ENCODE measurements around the gene NKX2-4. TPM values are rescaled to one million over a fixed set of nuclear protein-coding genes. Genes with fewer than 3 reads are reported as not detected.

The NKX2-4 gene
- total RNA-seq, 1 donor from 2014 or later = not detected

DNA sequence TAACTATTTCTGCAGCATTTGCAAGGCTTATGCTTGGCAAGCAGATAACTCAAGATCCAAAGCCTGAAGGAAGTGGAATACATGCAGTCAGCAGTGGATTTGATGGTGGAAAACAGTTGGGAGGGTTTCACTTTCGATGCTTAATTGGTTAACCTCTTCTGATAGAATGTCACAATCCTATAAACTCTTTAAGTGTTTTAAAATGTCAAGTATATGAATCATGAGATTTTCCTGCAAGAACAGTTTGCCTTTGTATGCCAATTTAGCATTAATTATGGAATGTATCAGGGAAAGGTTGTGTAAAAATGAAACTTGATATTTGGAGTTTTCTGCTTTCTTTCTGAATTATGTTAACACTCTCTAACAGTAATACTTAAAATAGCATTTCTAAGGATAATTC lies 36.6 kb downstream of the NKX2-4 start:
- peak; percentile 18 for DNase-seq (ENCODE audit: low read depth)

DNA sequence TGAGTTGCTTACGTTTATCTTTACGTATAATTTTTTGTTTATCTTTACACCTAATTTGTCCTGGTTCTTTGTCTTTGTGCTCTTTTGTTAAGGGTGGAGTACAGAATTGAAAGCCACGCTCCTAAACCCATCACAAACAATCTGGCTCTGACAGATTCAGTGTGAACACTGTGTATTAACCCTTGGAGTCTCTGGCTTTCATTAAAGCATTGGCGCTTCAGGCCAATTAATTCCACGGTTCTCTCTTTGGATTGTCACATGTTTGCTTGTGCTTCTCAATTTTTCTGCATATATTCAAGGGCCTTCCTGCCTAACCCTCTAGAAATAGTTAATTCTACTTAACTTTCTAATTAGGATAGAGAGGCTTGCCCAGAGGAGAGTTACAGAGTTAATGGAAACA lies 38.6 kb downstream of the NKX2-4 start:
- DNase-seq (ENCODE audit: low read depth) = no peak

GRCh38 chr20:21357844-21358243 lies 39.5 kb downstream of the NKX2-4 start:
- peak; percentile 47 for DNase-seq (ENCODE audit: low read depth)

DNA sequence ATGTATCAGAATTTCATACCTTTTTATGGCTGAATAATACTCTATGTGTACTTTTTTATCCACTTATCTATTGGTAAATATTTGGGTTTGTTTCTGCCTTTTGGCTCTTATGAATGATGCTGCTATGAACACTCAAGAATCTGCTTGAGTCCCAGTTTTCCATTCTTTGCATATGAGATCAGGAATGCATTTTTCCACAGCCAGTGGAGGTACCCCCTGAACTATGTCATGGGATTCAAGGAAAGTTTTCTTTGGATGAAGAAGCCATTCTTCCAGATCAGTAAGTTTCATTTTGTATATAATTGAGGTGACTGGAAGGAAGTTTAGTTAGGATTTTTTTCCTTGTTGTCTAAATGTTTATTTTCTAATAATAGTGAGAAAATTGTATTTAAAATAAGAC lies 40.9 kb downstream of the NKX2-4 start:
- no peak for DNase-seq (ENCODE audit: low read depth)

DNA sequence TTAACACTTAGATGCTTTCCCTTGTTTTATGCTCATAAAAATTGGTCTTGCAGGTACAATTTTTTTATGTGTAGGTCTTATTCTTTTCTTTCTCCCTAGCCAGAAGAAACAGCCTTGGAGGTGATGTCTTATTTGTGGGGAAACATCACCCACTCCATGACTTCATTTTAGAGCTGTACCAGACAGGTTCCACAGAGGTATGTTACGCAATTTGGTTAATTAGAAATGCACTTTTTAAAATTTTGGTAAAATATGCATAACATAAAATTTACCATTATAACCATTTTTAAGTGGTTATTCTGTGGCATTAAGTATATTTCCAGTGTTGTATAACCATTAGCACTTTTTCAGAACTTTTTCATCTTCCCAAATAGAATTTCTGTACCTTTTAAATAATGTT lies 41.3 kb downstream of the NKX2-4 start:
- no peak for DNase-seq (ENCODE audit: low read depth)

DNA sequence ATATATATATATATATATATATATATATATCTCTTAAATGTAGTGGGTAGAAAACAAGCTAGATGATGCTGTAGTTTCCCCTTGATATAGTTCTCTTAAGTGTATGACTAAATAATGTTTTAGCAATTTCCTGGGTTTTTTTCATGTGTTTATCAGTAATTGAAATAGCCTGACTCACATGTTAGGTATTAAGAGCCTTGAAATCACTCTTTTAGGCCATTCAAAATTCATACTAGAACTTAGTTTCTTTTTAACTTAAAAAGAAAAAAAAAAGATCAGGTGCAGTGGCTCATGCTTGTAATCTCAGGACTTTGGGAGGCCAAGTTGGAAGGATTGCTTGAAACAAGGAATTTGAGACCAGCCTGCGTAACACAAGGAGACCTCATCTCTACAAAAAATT lies 44.1 kb downstream of the NKX2-4 start:
- peak; percentile 88 for DNase-seq (ENCODE audit: low read depth)

- peak; percentile 22 for DNase-seq (ENCODE audit: low read depth)
Measured at GRCh38 chr20:21352703-21353102, 44.6 kb downstream of the NKX2-4 start.

Other genes starting within 250 kb of the NKX2-4 start
- 135 and 156 TPM in 2 replicates for gene XRN2, start 94.2 kb downstream of the NKX2-4 start, total RNA-seq
- gene NKX2-2, start 116.5 kb upstream of the NKX2-4 start, total RNA-seq = not detected in 2 replicates

All from renal cortical epithelial cell (primary cell).